Fibroblast of lung (primary cell): ENCODE measurements around the gene EXTL1.

Experiments
- EZH2 ChIP-seq: IDR thresholded peaks from 2 replicates; pipeline ENCODE4 v1.5.1; 2012; ENCODE audit warnings: low read length, control low read depth, mild to moderate bottlenecking; ENCODE audit errors: missing control alignments
- TF ChIP-seq, protein P1 (sequence below), 2 donors: IDR thresholded peaks in 1 of 2; conservative IDR thresholded peaks in 1 of 2; 1 replicate in 1 of 2; 2 replicates in 1 of 2; pipeline ENCODE4 v1.5.1; 2011 to 2012; ENCODE audit warnings: low read length in 2 of 2, control low read depth in 1 of 2, inconsistent platforms in 1 of 2, low read depth in 1 of 2, mild to moderate bottlenecking in 1 of 2

DNA sequence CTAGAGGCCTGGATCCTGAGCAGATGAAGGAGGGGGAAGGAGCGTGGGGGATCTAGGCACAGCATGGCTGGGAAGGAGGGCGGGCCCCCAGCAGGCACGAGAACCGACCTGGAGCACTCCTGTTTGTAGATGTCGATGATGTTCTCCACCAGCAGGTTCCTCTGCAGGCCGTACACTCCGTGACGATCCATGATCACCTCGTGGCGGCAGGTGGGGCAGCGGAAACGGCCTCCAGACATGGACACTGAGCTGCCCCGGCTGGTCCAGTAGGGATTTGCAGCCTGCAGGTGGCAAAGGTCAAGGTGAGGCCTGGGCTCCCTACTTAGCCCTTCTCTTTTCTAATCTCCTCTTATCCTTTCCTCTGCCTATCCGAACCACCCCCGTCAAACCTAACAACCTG is 44.6 kb downstream of the EXTL1 start:
- TF ChIP-seq, protein P1, sequence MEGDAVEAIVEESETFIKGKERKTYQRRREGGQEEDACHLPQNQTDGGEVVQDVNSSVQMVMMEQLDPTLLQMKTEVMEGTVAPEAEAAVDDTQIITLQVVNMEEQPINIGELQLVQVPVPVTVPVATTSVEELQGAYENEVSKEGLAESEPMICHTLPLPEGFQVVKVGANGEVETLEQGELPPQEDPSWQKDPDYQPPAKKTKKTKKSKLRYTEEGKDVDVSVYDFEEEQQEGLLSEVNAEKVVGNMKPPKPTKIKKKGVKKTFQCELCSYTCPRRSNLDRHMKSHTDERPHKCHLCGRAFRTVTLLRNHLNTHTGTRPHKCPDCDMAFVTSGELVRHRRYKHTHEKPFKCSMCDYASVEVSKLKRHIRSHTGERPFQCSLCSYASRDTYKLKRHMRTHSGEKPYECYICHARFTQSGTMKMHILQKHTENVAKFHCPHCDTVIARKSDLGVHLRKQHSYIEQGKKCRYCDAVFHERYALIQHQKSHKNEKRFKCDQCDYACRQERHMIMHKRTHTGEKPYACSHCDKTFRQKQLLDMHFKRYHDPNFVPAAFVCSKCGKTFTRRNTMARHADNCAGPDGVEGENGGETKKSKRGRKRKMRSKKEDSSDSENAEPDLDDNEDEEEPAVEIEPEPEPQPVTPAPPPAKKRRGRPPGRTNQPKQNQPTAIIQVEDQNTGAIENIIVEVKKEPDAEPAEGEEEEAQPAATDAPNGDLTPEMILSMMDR (conservative IDR thresholded peaks at IDR 0.05 in 1 of 2, IDR thresholded peaks at IDR 0.05 in 1 of 2; ENCODE audit: low read depth in 1 of 2, low read length in 2 of 2) = no peak
- TF ChIP-seq EZH2 = no peak
